Ishikawa (cell line): Measurements from ENCODE around the gene LAMTOR2.
A peak's percentile ranks its signal among the peaks of the same experiment; 100 is the strongest.

Experiments used
- CEBPB ChIP-seq: IDR thresholded peaks from 2 replicates; pipeline ENCODE4 v1.6.1; 2012
- CREB1 ChIP-seq: IDR thresholded peaks from 2 replicates; pipeline ENCODE4 v1.6.1; 2012; ENCODE audit warnings: low read depth
- EGR1 ChIP-seq: IDR thresholded peaks from 2 replicates; pipeline ENCODE4 v1.6.1; 2012
- EP300 ChIP-seq: IDR thresholded peaks from 2 replicates; pipeline ENCODE4 v1.6.1; 2012; ENCODE audit warnings: borderline replicate concordance
- FOXM1 ChIP-seq: IDR thresholded peaks from 2 replicates; pipeline ENCODE4 v1.6.1; 2012; ENCODE audit warnings: low read depth, borderline replicate concordance
- MAX ChIP-seq: IDR thresholded peaks from 2 replicates; pipeline ENCODE4 v1.6.1; 2012
- NFIC ChIP-seq: IDR thresholded peaks from 2 replicates; pipeline ENCODE4 v1.6.1; 2012
- RAD21 ChIP-seq: IDR thresholded peaks from 2 replicates; pipeline ENCODE4 v1.6.1; 2012; ENCODE audit warnings: low read depth
- REST ChIP-seq: IDR thresholded peaks from 2 replicates; pipeline ENCODE4 v1.6.1; 2012; ENCODE audit warnings: low read depth, mild to moderate bottlenecking
- TAF1 ChIP-seq: IDR thresholded peaks from 2 replicates; pipeline ENCODE4 v1.6.1; 2012; ENCODE audit warnings: low read depth, mild to moderate bottlenecking
- TCF12 ChIP-seq: IDR thresholded peaks from 2 replicates; pipeline ENCODE4 v1.6.1; 2012; ENCODE audit warnings: low read depth
- TEAD4 ChIP-seq: IDR thresholded peaks from 2 replicates; pipeline ENCODE4 v1.6.1; 2012
- USF1 ChIP-seq: IDR thresholded peaks from 2 replicates; pipeline ENCODE4 v1.6.1; 2012
- YY1 ChIP-seq: IDR thresholded peaks from 2 replicates; pipeline ENCODE4 v1.6.1; 2012; ENCODE audit warnings: low read depth
- ZBTB7A ChIP-seq: IDR thresholded peaks from 2 replicates; pipeline ENCODE4 v1.6.1; 2012; ENCODE audit warnings: low read depth

Gene LAMTOR2

GRCh38 chr1:156081180-156081916 lies 26.8 kb downstream of the LAMTOR2 start:
- peak; percentile 80 for TF ChIP-seq MAX
- TF ChIP-seq EGR1: no peak
- no peak for TF ChIP-seq TCF12
- no peak for TF ChIP-seq TEAD4
- TF ChIP-seq ZBTB7A: no peak
- no peak for TF ChIP-seq YY1
- no peak for TF ChIP-seq RAD21

GRCh38 chr1:156081917-156082308 lies 27.3 kb downstream of the LAMTOR2 start:
- TF ChIP-seq FOXM1: no peak
- TF ChIP-seq USF1: no peak
- no peak for TF ChIP-seq CEBPB
- TF ChIP-seq TEAD4: no peak
- no peak for TF ChIP-seq EGR1
- TF ChIP-seq RAD21: no peak
- TF ChIP-seq YY1: no peak
- TF ChIP-seq NFIC: no peak
- no peak for TF ChIP-seq MAX
- TF ChIP-seq ZBTB7A: no peak
- no peak for TF ChIP-seq REST
- TF ChIP-seq TCF12: no peak
- no peak for TF ChIP-seq CREB1

GRCh38 chr1:156082309-156083091 lies 27.9 kb downstream of the LAMTOR2 start, which contains the start of gene MEX3A:
TSS of gene MEX3A (minus strand) at chr1:156082465. CDS start at chr1:156081998, 467 bp downstream.
- TF ChIP-seq CREB1 (0 out of 2 replicates have a peak, but pooled peaks have one; percentile 17), YY1 (peak; percentile 61; the same call in 1 of the 2 replicates), TCF12 (peak; percentile 57; the same call in 1 of the 2 replicates), CEBPB (no peak), RAD21 (no peak), ZBTB7A (peak; percentile 95), MAX (peak; percentile 67; the same call in 1 of the 2 replicates), TEAD4 (peak; percentile 62), TAF1 (peak; percentile 55; the same call in 1 of the 2 replicates), EGR1 (peak; percentile 36; the same call in 1 of the 2 replicates), USF1 (no peak), REST (no peak), EP300 (no peak)

GRCh38 chr1:156083800-156084790 lies 29.5 kb downstream of the LAMTOR2 start:
- TF ChIP-seq YY1: no peak
- TF ChIP-seq FOXM1: no peak
- no peak for TF ChIP-seq NFIC
- no peak for TF ChIP-seq REST
- TF ChIP-seq CEBPB: no peak
- TF ChIP-seq CREB1: no peak
- TF ChIP-seq ZBTB7A: no peak
- no peak for TF ChIP-seq TEAD4
- no peak for TF ChIP-seq EP300
- no peak for TF ChIP-seq TAF1
- no peak for TF ChIP-seq EGR1
- TF ChIP-seq MAX: no peak
- TF ChIP-seq RAD21: no peak
- TF ChIP-seq USF1: no peak
- no peak for TF ChIP-seq TCF12
